Medulla oblongata (tissue), 1 donor: Measurements from ENCODE around the gene LIPC.

Experiments used
- DNase-seq: peaks from one replicate; pipeline ENCODE4 v3.0.0-alpha.2; 2015; ENCODE audit errors: extremely low spot score

The LIPC gene

DNA sequence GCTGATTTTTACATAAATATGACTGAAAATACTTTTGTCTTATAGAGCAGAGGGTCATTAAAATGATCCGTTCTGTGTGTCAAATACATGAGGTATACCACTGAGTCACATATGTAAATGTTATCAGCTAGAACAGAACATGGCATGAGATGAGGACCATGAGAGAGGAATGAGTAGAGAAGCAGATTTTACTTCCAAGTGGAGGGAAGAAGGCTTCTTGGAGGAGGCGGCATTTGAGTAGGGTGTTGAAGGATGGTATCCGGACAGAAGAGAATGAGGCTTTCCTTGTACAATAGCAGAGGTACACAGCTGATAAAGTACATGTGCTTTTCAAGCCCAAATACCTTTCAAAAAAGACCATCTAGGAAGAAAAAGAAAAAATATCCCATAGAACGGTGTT is 4.8 kb downstream of the LIPC start:
- DNase-seq: no peak

DNA sequence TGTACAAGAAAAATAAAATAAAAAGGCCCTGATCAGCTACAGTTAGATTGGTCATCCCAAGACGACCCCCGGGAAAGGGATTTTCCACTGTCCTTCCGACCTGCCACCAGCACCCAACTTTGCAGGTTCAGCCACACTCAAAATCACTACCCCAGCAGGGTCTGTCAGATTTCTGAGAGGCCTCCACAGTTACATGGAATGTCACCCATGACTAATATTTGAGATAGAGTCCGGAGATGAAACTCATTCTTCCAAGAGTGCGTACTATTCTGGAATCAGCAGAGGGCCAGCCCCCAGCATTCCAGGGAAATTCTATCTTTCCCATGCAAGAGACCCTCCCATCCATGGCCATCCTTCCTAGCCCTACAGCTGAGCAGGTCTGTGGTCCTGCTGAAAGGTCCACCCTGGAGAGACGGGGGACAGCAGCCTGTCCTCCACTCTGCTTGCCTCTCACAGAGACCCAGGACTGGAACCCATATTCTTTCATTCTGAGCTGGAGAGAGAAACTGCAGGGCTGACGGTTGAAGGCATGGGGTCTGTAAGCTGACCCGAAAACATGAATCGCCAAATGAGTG is 5.8 kb downstream of the LIPC start:
- no peak for DNase-seq

DNA sequence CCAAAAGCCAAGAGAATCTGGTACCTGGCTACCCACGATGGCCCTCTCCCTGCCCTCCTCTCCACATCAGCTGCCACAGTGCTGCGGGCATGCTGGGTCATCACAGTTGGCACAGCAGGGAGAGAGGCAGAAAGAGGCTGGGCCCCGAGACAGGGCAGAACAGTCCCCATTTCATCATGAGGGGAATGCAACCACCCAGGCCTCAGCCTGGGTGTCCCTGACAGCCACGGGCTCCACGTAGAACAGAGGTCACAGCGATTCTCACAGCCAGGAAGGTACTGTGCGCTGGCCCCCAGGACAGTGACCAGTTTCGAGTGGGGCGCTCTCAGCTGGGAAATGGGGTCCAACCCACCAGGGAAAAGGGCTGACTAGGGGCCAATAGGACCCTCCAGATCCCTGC is 6.3 kb downstream of the LIPC start:
- DNase-seq: no peak

DNA sequence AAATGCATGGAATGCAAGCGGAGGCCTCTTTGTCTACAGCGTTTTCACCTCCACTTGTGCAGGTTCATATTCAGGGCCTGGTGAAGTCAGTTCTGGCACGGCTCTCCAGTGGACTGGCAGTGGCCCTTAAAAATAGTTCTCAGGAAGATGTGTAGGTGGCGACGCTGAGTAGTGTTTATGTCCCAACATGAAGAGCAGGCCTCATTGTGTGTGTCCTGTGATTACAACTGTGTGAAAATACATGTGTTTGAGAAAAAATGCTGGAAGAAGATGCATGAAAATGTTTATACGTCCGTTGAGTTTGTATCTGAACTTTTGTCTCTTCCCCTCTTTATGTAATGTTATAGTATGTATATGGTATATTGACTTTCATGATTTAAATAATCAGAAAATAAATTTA is 7.2 kb downstream of the LIPC start:
- DNase-seq: no peak

DNA sequence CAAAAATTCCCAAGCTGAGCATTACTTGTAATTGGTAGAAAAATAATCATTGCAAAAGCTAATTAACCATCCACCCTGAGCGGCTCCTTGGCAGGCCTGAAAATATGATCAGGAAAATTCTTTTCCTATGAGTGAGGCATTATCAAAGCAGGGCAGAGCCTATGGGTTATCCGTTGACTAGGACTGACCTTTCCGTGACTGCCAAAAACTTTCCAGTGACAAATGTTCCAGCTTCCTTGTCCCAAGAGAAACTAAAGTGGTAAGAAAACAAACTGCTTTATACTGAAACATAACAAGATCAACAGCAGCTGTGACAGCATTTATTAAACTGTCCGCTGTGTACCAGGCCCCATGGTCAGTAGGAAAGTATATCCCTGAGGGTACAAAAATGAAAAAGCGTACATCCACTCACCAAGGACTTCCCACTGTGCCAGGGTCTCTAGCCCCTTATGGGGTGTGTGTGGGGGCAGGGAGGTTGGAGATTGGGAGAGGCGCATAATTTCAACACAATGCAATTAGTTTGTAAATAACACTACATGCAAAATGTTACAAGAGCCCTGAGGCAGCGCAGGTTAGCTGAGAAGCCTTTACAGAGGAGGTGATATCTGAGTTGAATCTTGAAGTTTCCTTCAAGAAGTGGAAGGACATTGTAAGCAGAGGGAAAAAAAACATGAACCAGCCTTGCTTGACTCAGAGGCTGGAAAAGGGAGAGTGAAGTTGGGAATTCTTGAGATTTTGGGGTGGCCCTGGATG is 8.5 kb downstream of the LIPC start:
- no peak for DNase-seq

DNA sequence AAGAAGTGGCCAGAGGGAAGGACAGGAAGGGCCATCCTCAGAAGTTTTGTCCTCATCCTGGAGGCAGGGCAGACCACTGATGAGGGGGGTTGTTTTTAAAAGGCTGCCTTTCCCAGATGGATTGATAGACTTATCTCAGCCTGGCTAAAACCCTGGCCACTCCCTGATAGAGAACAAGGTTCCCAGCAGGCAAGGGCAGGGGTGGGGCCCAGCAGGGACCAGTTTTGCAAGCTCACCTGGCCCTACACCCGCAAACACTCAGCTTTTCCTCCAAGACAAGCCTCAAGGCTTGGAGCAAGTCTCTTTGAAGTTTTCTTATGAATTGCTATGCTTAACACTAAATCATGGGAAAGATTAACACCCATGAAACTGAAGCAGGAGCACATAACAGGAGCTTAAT is 9.1 kb downstream of the LIPC start:
- DNase-seq: no peak

DNA sequence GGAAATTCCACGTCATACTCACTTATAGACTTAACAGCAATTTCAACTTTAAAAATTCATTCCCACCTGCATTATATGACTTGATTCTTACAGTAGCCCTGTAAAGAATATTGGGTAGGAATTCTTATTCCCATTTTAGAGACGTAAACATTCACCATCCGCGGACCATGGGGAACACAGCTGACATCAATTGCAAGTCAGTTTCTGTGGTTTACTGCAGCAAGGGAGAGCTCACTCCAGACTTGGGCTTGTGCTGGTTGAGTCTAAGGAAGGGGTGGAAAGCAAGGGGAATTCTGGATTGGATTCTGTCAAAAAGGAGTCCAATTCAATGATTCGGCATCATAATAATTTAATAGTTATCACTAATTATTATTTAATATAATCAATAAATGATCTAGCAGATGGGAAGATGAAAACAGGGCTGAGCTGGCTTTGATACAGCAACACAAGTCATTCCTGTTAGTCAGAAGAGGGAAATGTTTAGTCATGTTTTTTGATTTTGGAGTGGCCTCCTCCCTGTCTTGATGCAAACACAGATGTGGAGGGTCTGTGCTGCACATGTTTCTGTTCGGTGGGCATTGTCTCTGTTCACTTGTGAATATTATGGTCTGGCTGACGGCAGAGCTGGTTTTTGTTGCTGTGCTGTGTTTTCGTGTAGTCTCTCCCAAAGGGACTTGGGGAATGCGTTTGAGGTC is 9.7 kb downstream of the LIPC start:
- no peak for DNase-seq

DNA sequence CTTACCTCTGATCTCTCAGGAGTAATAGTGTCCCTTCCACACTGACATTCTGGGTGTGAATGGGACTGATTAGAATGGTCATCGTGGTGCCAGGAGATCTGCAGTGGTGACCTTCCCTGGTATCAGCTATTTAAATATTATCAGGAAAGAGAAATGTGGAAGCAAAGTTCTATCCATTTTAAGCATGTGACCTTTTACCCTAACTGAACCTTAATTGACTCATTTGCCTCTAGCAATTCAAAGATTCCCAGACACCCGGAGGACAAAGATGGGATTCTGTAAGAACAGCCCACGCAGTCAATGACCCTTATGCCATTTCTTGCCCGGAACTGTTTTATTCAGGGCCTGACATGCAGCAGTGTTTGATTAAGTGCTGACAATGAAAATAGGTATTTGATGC is 10.3 kb downstream of the LIPC start:
- DNase-seq: no peak

DNA sequence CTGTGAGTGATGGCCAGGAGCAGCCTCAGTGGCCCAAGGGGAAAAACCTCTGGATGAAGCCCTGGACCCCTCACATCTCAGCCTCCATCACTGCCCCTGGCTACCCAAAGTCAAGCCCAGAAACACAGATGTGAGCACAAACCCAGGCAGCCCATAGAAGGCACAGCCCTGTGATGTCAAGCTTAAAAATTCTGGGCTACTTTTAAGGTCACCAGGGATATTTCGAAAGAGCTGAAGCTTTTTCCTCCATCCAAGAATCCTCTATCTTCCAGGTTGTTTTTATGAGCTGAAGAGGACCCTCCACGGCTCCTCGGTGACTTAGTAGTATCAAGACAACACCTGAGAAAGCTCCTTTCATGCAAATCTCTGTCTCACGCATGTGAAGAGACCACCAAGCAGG is 11.5 kb downstream of the LIPC start:
- no peak for DNase-seq

DNA sequence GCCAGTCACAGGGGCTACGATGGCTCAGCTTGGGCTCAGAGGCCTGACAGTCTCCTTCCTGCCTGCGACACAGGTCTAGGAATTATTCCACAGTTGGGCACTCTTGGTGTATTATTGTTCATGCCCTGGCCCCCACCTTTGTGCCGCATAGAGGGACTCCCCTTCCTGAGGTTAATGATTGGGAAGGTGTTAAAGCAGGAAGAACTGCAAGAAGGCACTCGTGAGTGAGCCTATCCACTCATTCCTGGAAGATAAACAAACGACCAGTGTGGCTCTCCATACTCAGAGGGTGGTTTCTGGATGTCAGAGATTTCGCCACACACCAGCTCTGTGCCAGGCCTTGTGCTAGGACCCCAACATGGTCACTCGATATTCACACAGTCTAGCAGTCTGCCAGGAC is 12.3 kb downstream of the LIPC start:
- no peak for DNase-seq

DNA sequence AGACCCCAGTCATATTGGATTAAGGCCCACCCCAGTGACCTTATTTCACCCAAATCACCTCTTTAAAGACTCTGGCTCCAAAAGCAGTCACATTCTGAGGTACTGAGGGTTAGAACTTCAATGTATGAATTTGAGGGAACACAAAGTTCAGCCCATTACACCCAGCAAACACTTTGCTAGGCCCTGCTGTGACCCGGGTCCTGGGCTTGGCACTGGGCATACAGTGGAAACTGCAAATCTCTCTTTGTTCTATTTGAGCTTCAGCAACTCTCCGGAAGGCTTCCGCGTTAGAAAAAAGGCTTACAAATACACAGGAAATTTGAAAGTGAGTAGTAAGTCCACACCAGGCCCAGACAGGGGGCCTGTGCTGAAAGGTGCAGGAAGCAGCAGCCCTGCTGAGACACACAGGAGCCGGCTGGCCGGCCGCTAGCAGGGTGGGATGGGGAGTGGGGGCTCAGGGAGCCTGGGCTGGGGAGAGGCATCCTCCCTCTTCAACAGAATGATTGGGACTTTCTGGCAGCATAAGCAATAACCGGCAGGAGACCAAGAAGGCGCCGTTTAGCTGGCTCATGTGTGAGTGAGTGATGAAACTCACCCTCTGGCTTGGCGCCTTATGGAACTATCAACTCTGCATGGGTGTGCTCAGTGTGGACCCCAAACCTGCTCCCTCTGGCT is 13.0 kb downstream of the LIPC start:
- DNase-seq: no peak

DNA sequence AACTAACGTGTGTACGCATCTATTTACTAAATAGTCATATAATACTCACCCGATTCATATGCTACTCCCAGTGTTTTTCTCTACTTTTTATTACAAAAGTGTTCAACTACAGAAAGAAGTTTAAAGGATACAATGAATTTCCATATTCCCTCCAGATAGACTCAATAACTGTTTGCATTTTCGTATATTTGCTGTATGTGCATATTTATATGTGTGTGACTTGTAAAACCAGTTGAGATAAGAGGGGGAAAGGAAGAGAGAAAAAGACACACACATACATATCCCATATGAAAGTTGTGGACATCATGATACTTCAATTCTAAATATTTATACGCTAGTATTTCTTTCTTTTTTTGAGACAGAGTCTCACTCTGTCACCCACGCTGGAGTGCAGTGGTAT is 14.1 kb downstream of the LIPC start:
- no peak for DNase-seq

DNA sequence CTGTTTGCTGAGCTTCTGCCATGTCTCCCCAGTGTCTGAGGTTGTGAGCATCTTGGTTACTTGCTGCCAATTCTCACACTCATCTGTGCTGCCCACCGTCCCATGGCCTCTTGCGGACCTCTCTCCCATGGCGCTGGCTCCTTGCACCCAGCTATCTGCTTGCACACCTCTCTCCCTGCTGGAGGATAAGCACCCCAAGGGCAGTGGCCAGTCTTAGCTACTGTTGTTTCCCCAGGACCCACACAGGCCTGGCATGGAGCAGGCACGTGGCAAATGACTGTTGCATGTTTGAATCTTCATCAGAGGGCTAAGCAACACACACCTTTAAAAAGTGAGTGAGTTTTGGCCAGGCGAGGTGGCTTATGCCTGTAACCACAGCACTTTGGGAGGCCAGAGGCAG is 14.7 kb downstream of the LIPC start:
- no peak for DNase-seq

DNA sequence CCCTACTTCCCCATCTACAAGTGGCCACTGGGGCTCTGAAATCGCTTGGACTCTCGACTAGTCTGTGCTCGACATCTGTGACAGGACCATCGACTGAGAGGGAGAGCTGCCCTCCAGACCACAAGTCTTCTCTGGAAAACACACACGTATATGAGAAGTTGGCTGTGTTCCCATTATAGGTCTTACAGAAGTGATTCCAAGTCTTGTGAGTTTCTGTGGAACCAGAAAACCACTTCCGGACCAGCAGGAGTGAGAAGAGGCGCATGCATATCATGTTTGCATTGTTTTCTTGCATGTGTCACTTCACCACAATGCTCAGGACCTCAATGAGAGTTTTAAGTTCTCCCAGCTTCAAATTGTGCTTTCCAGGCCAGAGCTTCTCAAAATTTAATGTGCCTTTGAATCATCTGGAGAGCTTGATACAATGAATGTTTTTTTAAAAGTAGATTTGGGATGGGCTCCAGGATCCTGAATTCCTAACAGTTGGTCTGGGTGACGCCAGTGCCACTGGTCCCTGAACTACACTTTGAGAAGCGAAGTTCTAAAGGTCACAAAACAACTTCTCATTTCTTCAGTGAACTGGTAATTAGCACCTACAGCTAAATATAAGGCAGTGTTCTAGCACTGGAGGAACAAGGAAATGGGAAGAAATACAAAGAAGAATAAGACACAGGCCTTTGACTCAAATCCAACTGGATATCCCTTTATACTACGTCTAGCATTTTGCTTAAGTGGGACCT is 15.7 kb downstream of the LIPC start:
- peak; percentile 34 for DNase-seq

DNA sequence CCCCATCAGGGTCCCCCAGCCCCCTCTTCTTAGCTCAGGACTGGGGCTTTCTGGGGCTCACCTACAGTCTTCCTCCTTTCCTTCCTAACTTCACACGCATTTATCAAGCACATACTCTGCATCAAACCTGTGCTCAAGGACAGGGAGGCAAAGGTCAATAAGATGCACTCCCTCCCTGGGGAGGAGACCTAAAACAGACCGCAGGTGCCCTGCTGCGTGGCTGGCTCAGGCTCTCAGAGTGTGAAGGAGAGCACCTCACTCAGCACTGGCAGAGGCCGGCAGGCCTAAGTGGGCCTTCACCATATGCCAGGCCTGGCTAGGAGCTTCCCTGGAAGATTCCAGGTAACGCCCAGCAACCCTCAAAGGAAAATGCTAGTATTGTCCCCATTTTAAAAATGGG is 16.5 kb downstream of the LIPC start:
- DNase-seq: no peak

DNA sequence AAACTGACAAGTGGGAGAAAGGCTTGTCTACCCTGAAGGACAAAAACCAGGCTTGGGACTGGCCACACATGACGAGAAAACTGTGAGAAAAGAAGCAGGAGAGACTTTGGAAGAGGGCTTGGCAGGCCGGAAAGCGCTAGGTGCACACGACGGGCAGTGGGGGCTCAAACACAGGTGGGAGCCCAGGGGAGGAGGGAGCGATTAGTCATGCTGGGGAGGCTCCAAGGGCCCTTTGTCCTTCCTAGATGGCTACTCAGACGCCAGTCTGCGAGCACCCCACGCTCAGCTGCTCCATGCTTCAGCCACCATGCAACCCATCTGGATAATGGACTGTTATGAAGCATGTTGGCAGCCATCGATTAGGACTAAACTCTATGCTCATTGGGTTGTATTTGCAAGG is 17.1 kb downstream of the LIPC start:
- no peak for DNase-seq

DNA sequence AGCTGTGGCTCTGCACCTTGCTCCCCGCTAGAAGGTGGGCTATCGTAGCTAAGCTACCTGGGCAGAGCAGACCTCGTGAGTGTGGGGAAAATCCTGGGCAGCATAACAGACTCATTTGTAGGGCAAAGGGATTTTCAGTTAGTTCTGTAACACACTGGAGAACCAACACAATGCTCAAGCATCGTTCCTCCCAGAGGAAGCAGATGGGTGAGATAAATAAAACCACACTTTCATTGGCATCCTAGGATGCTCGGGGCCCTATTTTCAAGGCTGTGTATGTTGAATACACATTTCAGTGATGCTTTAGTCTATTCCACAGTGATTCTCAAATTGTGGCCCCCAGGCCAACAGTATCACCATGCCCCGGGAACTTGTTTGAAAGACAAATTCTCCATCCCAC is 20.0 kb downstream of the LIPC start:
- DNase-seq: no peak

DNA sequence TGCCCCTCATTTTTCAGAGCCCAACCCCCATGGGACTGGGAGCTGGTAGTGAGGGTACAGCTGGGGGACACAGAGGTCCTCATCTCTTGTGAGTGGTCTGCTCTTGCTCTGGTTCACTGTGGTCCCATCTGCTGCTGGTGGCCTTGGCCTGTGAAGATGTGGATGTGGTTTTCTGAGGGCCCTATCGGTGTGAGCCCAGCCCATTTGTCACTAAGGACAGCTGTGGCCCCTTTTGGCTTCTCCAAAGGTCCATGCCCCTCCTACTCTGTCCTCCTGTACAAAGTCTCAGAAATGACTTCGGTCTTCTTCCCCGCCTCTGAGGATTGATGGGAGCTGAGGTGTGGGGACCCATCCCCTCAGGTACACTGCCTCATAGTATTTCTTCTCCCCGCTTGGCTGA is 21.0 kb downstream of the LIPC start:
- DNase-seq: no peak

DNA sequence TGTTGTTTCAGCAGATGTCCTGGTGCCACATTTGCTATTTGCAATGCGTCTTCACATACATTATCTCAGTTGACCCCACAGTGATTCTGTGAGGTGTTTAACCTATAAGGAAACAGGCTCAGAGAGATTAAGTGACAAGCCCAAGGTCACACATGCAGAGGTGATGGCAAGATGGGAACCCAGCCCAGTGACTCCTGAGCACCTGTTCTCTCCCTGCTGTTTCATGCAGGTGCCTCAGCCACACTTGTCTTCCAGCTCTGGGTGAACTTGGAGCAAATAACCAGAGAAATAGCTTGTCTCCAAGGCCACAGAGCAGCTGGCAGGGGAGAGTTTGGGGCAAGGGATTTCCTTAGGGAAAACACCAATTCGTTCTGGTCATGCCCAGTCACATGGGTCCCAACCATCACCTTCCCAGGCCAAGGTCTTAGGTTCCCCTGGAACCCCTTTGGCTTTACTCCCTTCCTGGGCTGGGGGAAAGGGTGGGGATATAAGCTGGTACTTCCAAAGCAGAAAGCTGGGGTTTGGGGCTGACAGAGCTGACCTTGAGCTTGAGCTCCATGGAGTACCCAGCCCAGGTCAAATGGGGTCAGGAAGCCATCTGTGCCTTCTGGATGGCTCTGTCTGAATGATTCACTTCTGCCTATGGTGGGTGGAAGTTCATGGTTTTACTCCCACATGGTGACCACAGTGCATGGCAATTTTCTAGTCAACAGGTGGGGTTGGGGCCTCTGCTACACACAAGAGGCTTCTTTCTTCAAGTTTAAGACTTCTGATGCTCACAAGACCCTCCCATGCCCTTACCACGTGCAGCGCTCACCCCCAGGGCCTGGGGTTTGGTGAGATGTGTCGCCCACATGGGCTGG is 22.4 kb downstream of the LIPC start:
- no peak for DNase-seq

DNA sequence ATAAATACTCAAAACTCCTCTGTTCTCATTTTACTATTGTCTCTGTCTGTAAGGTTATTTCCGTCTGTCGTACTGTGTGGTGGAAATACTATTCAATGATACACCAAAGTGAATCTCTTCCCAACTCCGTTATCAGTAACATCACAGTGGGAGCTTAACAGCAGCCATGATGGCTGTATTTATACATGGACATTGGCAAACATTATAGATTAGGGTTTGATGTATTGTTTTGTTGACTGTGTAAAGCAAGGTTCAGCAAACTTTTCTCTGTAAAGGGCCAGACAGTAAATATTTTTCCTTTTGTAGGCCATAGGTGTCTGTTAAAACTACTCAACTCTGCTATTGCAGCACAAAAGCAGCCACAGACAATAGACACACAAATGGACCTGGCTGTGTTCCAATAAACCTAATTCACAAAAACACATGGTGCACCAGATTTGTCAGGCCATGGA is 23.2 kb downstream of the LIPC start:
- no peak for DNase-seq

DNA sequence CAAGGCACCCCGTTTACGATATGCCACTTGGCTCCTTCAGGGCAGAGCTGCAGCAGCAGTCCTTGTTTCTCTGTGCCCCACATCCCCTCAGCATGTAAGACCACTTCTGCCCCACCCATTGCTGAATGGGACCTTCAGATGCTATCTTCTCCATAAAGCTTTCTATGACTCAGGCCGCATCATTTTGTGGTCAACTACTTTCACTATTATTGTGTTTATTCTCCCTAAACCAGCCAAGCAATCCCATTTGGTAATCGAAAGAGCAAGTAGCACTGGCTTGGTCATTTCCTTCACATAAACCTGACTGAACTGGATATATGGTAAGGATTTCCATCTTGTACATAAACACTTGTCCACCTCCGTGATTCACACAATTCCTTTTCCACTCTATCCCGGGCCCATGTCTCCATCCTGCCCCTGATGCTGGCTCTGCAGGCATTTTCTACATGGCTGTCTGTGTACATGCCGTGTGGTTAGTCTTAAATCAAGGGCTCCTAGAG is 25.7 kb downstream of the LIPC start:
- DNase-seq: no peak
